ENCODE measurements around the gene BTRC. TPM values are rescaled to one million over a fixed set of nuclear protein-coding genes. Genes with fewer than 3 reads are reported as not detected.
A peak's percentile ranks its signal among the peaks of the same experiment; 100 is the strongest.

Gene BTRC
- total RNA-seq, 1 experiment from 2014 or later = 29.1 TPM

DNA sequence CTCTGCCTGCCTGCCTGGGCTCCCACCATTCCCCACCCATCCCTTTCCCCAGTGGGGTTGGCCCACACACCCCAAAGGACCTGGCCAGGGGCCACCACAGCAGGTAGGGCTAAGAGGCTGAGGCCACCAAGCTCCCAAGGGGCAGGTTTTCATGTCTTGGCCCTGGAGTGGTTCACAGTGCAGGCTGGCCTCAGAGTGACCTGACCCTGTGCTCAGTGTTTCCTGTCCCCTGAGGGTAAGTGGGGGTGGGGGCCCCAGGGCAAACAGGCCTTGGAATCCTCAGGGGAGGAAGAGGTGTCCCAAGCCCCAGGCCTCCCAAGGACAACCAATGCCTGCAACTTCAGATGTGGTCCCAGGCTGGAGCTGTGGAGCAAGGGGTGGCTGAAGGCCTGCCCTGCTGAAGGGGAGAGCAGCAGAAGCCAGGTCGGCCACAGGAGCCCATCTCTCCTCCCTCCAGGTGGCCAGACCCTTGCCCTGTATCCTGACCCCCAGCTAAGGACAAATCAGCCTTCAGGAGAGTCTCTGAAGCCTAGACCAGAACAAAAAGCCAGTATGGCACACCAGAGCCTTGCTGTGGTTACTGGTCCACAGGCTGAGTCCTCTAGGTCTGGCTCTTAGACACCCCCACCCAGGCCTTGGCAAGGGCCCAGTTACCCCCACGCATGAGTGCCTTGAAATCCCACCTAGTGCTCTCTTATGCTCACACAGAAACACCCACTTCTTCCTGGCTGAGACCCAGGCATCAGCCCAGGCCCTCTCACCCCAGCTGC is 206.5 kb downstream of the BTRC start (continued):
- TF ChIP-seq, protein P1, sequence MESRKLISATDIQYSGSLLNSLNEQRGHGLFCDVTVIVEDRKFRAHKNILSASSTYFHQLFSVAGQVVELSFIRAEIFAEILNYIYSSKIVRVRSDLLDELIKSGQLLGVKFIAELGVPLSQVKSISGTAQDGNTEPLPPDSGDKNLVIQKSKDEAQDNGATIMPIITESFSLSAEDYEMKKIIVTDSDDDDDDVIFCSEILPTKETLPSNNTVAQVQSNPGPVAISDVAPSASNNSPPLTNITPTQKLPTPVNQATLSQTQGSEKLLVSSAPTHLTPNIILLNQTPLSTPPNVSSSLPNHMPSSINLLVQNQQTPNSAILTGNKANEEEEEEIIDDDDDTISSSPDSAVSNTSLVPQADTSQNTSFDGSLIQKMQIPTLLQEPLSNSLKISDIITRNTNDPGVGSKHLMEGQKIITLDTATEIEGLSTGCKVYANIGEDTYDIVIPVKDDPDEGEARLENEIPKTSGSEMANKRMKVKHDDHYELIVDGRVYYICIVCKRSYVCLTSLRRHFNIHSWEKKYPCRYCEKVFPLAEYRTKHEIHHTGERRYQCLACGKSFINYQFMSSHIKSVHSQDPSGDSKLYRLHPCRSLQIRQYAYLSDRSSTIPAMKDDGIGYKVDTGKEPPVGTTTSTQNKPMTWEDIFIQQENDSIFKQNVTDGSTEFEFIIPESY (IDR thresholded peaks at IDR 0.05; ENCODE audit: extremely low read depth, insufficient replicate concordance, low read length) = no peak
- TF ChIP-seq SRF (IDR thresholded peaks at IDR 0.05; ENCODE audit: low read depth) (no peak), ELF1 (IDR thresholded peaks at IDR 0.05; ENCODE audit: borderline replicate concordance, low read depth) (no peak)

DNA sequence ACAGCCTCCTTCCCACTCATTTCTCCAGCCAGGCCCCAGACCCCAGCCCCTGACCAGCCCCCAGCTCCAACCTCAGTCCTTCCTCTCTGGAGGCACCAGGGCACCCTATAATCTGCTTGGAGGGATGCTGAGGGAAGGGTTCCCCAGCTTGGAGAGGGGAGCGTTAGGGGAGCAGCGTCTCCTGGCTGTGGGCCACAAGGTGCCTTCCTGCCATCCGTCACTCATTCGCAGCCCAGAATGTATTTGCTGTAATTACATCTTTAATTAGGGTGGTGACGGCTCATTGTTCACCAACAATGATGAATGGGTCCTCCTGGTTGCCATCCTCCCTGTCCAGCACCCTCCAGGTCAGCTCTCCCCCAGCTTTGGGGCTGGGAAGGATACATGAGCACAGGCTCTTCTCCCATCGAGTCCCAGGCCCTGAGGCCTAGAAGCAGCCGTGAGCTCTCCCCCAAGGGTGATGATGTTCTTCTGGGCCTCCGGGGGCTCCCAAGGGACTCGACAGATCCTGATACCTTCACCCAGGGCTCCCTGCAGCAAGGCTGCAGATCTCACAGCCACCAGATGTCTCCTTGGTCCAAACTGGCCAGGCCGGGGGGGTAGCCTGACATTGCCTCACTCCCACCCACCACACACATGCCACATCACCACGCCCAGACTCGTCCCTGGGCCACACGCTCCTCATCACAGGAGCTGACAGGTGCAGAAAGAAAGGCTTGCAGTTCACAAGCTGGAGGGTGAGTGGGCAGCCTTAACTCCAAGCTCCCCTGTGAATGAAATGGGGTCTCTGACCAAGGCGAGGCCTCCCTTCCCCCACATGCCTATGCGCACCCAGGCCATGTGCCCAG is 207.3 kb downstream of the BTRC start:
- ChIA-PET CTCF (interaction anchor here (1.4 to 2.2 kb wide), 2 partner anchors 260 to 347 kb away, joined by 3 to 9 read pairs; no protein-coding TSS in a partner anchor), RAD21 (ENCODE audit: low non-redundant PET in 1 of 2, low total read pairs in 2 of 2, uncharacterized antibody in 2 of 2, unreplicated experiment in 2 of 2) (no interaction called here), POLR2A (no interaction called here)
- TF ChIP-seq, protein P2, sequence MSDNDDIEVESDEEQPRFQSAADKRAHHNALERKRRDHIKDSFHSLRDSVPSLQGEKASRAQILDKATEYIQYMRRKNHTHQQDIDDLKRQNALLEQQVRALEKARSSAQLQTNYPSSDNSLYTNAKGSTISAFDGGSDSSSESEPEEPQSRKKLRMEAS (IDR thresholded peaks at IDR 0.05) = no peak
- Histone ChIP-seq H4K20me1 (ENCODE audit: insufficient read depth) (no peaks in the 10 kb centered on the region), H2AFZ (ENCODE audit: low read depth, low read length, poor library complexity, severe bottlenecking) (no peak overlapping the region), H3K4me1 (ENCODE audit: control insufficient read depth in 1 of 2, insufficient read depth in 2 of 2, low read length in 2 of 2) (peaks cover 6 to 12% of the 10 kb centered on the region in 2 experiments; a peak in 3 of 4 replicates), H3K36me3 (ENCODE audit: control insufficient read depth in 1 of 2, insufficient read depth in 2 of 2, low read length in 2 of 2) (no peaks in the 10 kb centered on the region), H3K4me2 (ENCODE audit: low read length) (no peak overlapping the region), H3K27ac (ENCODE audit: low read depth, low read length) (no peak overlapping the region), H3K79me2 (ENCODE audit: insufficient read depth, low read length) (no peaks in the 10 kb centered on the region), H3K4me3 (replicated peaks in 1 of 2; ENCODE audit: low read depth in 1 of 2, low read length in 2 of 2) (no peak overlapping the region), H3K9ac (ENCODE audit: low read length) (no peak overlapping the region), H3K9me3 (ENCODE audit: control insufficient read depth in 1 of 2, insufficient read depth in 1 of 2, low read depth in 1 of 2, low read length in 2 of 2) (no peaks in the 10 kb centered on the region), H3K9me2 (ENCODE audit: insufficient read depth) (no peaks in the 10 kb centered on the region), H3K27me3 (ENCODE audit: insufficient read depth, low read length) (no peaks in the 10 kb centered on the region; the same call in 1 of the 2 replicates)
- intact Hi-C loops (cut with micrococcal nuclease) = no loop called here
- no TSS peak for BruUV-seq (replicated peaks)
- ATAC-seq (peak; percentile 21; the same call in 1 of the 2 replicates), DNase-seq (ENCODE audit: low read depth, low spot score) (no peak)

All from HCT116 (cell line).